Endothelial cell (in vitro differentiated cells): ENCODE data around the gene TMCO6. TPM values are rescaled to one million over a fixed set of nuclear protein-coding genes. Genes with fewer than 3 reads are reported as not detected.
"Not testable (repeated sequence)": the region's sequence is repeated elsewhere in the genome, so short reads cannot be mapped to it uniquely, and the experiment has no call there.

Experiments used
- DNase-seq: peaks from one replicate; pipeline ENCODE4 v3.0.0; 2021; ENCODE audit warnings: low spot score
- H3K27ac Mint-ChIP-seq: one replicate; pipeline ENCODE4 v1.8.0; 2021; ENCODE audit warnings: mixed read lengths, inconsistent platforms; ENCODE audit not compliant: unreplicated experiment
- H3K27me3 Mint-ChIP-seq: one replicate; pipeline ENCODE4 v1.8.0; 2021; ENCODE audit warnings: mild to moderate bottlenecking, moderate library complexity, mixed read lengths, inconsistent platforms; ENCODE audit not compliant: unreplicated experiment
- H3K36me3 Mint-ChIP-seq: one replicate; pipeline ENCODE4 v1.8.0; 2021; ENCODE audit warnings: mild to moderate bottlenecking, low read depth, mixed read lengths, inconsistent platforms; ENCODE audit not compliant: unreplicated experiment
- H3K4me1 Mint-ChIP-seq: one replicate; pipeline ENCODE4 v1.8.0; 2021; ENCODE audit warnings: mild to moderate bottlenecking, mixed read lengths, inconsistent platforms; ENCODE audit not compliant: unreplicated experiment
- H3K4me3 Mint-ChIP-seq: one replicate; pipeline ENCODE4 v1.8.0; 2021; ENCODE audit warnings: mild to moderate bottlenecking, mixed read lengths, inconsistent platforms; ENCODE audit not compliant: unreplicated experiment
- H3K9me3 Mint-ChIP-seq: one replicate; pipeline ENCODE4 v1.8.0; 2021; ENCODE audit warnings: mixed read lengths, inconsistent platforms; ENCODE audit not compliant: unreplicated experiment
- CTCF ChIP-seq: fragments of 200-600 bp; sonication (generic); IDR thresholded peaks from one replicate; pipeline ENCODE4 v1.5.0; 2021; ENCODE audit warnings: antibody characterized with exemption; ENCODE audit not compliant: unreplicated experiment
- total RNA-seq: library from RNA; stranded (reverse); fragmentation: NEBNext Ultra II Directional; extraction: Animal tissue kit (Norgen Biotek cat#: 25700); gene quantifications from one replicate; pipeline ENCODE4 v1.2.1, GENCODE V29; 2021; ENCODE audit not compliant: unreplicated experiment

TMCO6 gene
- total RNA-seq, 1 donor from 2014 or later = 22.7 TPM

- DNase-seq = peak; percentile 43
- peak overlapping the region; percentile 99 for H3K27ac Mint-ChIP-seq
- H3K4me1 Mint-ChIP-seq = peaks cover 18% of the 10 kb centered on the region
- H3K9me3 Mint-ChIP-seq = peaks cover 10% of the 10 kb centered on the region
- H3K27me3 Mint-ChIP-seq = peaks cover 11% of the 10 kb centered on the region
- no peak for TF ChIP-seq CTCF
- peak overlapping the region; percentile 2 for H3K4me3 Mint-ChIP-seq
- H3K36me3 Mint-ChIP-seq = peaks cover 16% of the 10 kb centered on the region
Observed at GRCh38 chr5:140611020-140611521, 28.2 kb upstream of the TMCO6 start.

GRCh38 chr5:140622301-140622700 lies 16.9 kb upstream of the TMCO6 start:
- Mint-ChIP-seq H3K4me3 (no peak overlapping the region), H3K27me3 (no peaks in the 10 kb centered on the region), H3K4me1 (peaks cover 2% of the 10 kb centered on the region), H3K27ac (no peak overlapping the region), H3K9me3 (peaks cover 5% of the 10 kb centered on the region), H3K36me3 (peaks cover 12% of the 10 kb centered on the region)
- no peak for DNase-seq
- TF ChIP-seq CTCF = no peak

- H3K4me1 Mint-ChIP-seq, H3K4me3 Mint-ChIP-seq, H3K9me3 Mint-ChIP-seq, H3K27me3 Mint-ChIP-seq, DNase-seq, H3K27ac Mint-ChIP-seq: not testable (repeated sequence)
- peaks cover 13% of the 10 kb centered on the region for H3K36me3 Mint-ChIP-seq
Observed at GRCh38 chr5:140623061-140623460, 16.2 kb upstream of the TMCO6 start.

GRCh38 chr5:140624886-140625285 lies 14.4 kb upstream of the TMCO6 start:
- Mint-ChIP-seq H3K9me3 (peaks cover 10% of the 10 kb centered on the region), H3K36me3 (peaks cover 15% of the 10 kb centered on the region)

GRCh38 chr5:140627972-140628371 lies 11.3 kb upstream of the TMCO6 start:
- no peak for DNase-seq
- Mint-ChIP-seq H3K27ac (no peak overlapping the region), H3K4me1 (peaks cover 2% of the 10 kb centered on the region), H3K9me3 (peaks cover 19% of the 10 kb centered on the region), H3K4me3 (peak overlapping the region; percentile 70), H3K36me3 (peaks cover 17% of the 10 kb centered on the region), H3K27me3 (no peaks in the 10 kb centered on the region)
- TF ChIP-seq CTCF = no peak

More at GRCh38 chr5:140624886-140625285, 14.4 kb upstream of the TMCO6 start:
- not testable (repeated sequence) for H3K4me1 Mint-ChIP-seq, H3K27ac Mint-ChIP-seq, H3K27me3 Mint-ChIP-seq, DNase-seq, H3K4me3 Mint-ChIP-seq

GRCh38 chr5:140628711-140629110 lies 10.5 kb upstream of the TMCO6 start:
- TF ChIP-seq CTCF = no peak
- no peak overlapping the region for H3K27ac Mint-ChIP-seq
- peaks cover 2% of the 10 kb centered on the region for H3K4me1 Mint-ChIP-seq
- no peaks in the 10 kb centered on the region for H3K27me3 Mint-ChIP-seq
- H3K4me3 Mint-ChIP-seq = no peak overlapping the region
- DNase-seq = no peak
- peaks cover 17% of the 10 kb centered on the region for H3K36me3 Mint-ChIP-seq
- H3K9me3 Mint-ChIP-seq = peaks cover 19% of the 10 kb centered on the region
